HL-60/S4 treated with phorbol 12-myristate 13-acetate at 8.2 ng/mL for 4 days and 3 days (cell line): ENCODE measurements around the gene MAP3K2.

Experiments used
- in situ Hi-C: fragments of 300-500 bp; cut with MboI; formaldehyde crosslinking; loops from 2 replicates; pipeline ENCODE4 v1.15.0; 2022; ENCODE audit warnings: low sequenced_read_pairs

MAP3K2 gene

DNA sequence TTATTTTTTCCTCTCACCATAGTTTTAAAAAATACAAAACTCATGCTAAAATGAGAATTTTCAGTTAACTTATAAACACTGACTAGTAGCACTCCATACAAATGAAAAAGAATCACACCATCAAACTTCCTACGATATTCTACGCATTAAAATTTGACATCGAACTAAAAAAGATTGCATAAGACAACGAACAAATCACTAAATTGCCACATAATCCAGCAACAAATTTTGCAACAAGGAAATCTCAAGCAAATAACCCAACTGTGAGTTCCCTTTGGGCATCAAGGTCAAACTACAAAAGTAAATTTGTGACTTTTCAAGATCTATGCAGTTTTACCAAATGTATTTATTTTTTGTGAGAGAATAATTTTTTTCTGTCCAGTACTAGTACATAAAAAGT lies 1.5 kb downstream of the MAP3K2 start:
- in situ Hi-C loops: no loop called here

DNA sequence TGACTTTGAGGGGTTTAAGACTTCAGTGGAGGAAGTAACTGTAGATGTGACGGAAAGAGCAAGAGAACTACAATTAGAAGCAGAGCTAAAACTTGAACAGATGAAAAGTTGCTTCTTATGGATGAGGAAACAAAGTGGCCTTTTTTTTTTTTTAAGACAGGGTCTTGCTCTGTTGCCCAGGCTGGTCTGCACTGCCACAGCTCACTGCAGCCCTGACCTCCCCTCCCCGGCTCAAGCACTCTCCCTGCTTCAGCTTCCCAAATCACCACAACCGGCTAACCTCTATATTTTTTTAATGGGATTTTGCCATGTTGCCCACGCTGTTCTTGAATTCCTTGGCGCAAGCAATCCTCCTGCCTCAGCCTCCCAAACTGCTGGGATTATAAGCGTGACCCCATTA lies 3.2 kb downstream of the MAP3K2 start:
- in situ Hi-C loops: no loop called here

DNA sequence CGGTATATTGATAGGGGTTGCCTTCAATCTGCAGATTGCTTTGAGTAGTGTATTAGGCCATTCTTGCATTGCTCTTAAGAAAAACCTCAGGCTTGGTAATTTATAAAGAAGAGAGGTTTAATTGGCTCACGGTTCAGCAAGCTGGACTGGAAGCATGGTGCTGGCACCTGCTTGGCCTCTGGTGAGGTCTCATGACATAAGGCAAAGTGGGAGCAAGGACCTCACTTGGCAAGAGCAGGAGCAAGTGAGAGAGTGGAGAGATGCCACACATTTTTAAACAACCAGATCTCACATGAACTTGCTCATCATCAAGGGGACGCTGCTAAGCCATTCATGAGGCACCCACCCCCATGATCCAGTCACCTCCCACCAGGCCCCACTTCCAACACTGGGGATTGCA lies 4.9 kb downstream of the MAP3K2 start:
- in situ Hi-C loops: no loop called here

DNA sequence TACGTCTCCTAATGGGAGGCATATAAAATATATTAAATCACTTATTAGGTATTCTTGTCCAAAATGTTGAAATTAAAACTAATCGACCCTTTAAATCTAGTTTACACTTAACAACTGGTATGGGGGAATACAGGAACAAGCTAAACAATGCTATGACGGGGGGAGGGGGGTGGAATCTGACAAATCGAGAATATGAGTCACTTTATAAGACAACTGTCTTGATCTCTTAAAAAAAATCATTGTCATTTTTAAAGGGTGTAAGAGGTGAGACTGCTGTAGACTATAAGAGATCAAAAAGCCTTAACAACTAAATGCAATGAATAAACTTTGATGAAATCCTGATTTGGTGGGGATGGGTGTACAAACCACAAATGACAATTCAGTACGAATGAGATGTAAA lies 6.0 kb downstream of the MAP3K2 start:
- in situ Hi-C loops: no loop called here

DNA sequence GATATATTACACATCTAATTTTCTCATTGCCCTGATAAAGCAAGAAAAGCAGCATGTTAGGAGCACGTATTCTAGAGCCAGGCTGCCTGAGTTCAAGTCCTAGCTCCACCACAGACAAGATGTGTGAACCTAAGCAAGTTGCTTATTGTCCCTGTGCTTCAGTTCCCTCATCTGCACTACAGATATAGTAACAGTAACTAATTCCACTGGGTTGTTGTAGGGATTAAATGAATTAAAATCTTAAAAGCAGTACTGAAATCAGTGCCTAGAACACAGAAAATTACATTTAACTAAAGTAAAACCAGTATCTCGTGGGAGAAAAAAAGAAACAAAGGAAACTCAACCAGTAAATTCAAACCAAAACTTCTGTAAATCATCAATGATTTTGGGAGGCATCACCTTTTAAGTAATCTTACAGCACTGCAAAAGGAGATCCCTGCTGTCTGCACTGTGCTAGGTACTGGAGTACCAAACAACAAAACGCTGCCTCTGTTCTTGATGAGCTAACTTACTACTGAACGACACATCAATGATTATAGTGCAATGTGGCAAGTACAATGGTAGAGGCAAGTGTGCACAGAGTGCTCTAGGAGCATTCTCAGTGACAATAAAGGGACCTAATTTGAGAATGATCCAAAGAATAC lies 7.9 kb downstream of the MAP3K2 start:
- in situ Hi-C loops: no loop called here

DNA sequence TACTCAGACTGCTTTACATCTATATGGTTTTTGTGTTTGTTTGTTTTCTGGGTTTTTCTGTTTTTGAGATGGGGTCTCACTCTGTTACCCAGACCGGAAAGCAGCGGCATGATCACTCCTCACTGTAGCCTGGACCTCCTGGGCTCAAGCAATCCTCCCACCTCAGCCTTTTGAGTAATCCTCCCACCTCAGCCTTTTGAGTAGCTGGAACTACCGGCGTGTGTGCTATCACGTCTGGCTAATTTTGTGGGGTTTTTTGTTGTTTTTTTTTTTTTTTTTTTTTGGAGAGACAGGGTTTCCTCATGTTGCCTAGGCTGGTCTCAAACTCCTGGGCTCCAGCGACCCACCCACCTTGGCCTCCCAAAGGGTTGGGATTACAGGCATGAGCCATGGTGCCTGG lies 9.1 kb downstream of the MAP3K2 start:
- in situ Hi-C loops: no loop called here

DNA sequence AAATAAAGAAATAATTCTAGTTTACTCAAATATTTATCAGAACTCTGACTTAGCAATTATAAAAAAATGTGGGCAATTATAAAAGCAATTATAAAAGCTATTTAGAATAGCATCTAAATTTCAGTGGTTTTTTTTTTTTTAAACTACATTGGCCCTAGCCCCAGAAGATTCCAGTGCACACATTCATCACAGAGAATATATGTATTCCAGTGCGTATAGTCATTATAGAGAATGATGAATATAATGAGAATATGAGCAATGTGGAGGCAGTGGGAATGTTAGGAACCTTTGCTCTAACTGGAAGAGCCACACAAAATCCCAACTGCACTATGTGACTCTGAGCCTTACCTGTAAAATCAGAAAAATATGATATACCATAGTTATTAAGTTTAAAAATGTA lies 10.5 kb downstream of the MAP3K2 start:
- in situ Hi-C loops: no loop called here

DNA sequence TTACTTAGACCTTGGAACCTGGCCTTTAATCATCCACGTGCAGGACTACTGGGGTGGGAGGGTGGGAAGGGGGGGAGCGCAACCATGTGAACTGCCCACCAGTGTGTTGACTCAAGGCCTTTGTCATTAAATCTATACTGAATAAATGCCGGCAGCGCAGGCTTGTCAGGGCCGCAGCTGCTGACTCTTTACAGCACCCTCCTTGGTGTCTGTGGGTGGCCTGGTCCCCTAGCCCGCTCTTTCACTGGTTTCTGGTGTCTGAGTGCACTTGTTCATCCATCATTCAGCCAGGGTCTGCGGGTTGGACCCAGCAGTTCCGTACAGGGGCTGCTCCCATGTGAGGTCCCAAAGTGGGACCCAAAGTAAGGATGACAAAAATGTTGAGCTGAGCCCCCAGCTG lies 11.5 kb downstream of the MAP3K2 start:
- in situ Hi-C loops: no loop called here

DNA sequence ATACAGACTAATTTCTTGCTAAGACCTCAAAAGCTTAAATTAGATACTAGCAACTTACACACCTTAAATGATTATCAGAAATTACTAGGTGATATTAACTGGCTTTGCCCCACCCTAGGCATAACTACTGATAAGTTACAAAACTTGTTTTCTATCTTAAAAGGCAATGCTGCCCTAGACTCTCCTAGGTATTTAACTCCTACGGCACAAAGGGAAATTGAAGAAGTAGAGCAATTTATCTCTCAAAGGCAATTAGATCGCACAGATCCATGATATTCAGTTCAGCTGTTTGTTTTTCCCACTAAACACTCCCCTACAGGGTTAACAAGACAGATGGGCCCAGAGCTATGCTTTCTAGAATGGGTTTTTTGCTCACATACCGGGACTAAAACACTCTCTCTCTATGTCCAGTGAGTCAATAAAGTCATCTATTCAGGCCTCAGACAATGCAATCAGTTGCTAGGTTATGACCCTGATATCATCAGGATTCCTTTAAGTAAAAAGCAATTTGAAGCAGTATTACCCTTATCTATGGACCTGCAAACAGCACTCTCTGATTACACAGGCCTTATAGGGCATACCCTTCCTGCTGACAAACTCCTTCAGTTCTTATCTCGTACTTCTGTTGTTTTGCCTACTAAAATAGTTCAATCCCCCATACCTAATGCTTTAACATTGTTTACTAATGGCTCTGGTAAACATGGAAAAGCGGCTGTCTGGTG lies 14.3 kb downstream of the MAP3K2 start:
- in situ Hi-C loops: no loop called here

DNA sequence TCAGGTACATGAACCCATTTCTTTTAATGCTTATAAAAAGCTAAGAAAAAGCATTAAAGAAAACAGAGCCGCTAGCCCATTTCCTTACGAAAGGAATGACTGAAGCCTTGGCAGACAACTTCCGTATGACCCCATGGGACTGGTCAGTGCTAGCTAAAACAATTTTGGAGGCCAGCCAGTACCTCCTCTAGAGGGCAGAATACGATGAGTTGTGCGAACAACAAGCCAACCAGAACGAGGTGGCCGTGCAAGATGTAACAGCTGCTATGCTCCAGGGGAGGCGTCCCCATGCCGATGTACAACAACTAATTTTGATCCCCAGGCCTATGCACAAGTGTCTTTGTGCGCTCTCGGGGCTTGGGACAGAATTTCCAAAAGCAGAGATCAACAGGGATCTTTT lies 16.7 kb downstream of the MAP3K2 start:
- in situ Hi-C loops: no loop called here

DNA sequence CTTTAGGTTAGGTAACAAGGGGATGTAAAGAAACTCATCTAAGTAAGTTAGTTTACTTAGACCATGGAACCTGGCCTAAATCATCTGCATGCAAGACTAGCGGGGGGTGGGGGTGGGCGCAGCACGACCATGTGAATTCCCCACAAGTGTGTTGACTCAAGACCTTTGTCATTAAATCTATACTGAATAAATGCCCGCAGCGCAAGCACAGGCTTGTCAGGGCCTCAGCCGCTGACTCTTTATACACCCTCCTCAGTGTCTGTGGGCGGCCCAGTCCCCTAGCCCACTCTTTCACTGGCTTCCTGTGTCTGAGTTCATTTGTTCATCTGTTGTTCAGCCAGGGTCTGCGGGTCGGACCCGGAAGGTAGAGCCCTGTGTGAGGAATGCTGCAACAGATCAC lies 17.8 kb downstream of the MAP3K2 start:
- in situ Hi-C loops: no loop called here

DNA sequence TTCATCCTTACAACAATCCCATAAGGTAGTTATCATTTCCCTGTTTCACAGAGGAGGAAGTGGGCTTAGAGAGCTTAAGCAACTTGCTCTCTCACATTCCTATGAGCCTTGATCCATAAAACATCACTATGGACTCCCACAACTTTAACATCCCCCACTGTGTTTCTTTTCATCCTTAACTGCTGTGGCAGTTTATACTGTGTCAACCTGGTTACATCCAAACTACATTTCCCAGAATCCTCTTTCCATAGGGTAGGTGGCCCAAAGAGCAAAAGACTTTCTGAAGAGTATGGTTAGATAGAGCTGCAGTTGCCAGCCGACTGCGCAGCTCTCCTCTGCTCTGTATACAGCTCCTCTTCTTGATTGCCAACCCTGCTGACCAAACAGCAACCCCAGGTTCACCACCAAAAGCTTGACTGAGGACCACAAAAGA lies 22.5 kb downstream of the MAP3K2 start:
- in situ Hi-C loops: no loop called here

DNA sequence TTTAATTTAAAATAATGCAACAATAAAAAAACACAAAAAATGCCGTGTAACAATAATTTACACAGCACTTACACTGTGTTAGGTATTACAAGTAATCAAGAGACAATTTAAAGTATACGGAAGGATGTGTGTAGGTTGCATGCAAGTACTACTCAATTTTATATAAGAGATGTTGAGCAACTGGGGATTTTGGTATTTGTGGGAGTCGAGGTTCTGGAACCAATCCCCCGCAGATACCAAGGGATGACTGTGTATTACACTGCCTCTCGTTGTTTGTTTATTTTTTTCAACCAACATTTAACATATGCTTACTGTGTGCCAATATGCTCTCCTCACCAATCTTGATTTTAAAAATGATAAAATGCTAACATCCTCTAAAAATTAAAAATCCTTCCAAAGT lies 24.8 kb downstream of the MAP3K2 start:
- in situ Hi-C loops: no loop called here

DNA sequence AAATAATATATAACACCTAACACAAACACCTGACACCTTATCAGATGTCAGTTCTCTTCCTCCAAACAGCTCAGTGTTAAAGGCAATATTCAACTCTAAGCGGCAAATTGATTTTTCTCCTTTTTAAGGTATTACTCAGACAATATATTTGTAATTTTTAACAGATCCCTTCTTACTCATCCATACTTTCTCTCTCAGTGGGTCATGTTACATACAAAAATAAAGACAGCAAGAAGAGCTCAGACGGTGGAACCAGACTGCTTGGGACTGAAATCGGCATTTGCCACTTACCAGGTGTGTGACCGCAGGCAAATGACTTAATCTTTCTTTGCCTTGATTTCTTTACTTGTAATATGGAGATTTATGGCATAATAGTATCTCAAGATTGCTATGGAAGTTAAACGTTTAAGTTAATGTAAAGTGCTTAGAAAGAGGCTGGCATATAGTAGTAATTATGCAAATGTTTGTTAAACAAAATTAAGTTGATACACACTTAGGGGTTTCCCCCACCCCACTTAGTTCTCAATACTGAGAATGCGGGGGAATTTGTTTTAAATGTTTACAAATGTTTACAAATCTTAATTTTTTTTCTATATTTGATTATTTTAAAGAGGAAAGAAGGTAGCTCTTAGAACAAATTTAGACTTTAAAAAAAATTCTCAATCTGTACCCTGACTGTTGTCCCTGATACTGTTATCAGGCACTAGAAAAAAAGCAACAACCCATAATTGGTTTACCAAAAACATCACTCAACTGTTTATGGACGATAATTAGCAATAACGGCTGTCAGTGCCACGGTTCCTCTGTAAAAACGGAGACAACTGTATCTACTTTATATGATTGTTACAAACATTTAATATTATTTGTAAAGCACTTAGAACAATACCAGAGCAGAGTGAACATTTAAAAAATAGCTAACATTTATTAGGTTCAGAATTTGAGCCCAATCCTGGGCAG lies 25.6 kb downstream of the MAP3K2 start:
- in situ Hi-C loops: no loop called here

DNA sequence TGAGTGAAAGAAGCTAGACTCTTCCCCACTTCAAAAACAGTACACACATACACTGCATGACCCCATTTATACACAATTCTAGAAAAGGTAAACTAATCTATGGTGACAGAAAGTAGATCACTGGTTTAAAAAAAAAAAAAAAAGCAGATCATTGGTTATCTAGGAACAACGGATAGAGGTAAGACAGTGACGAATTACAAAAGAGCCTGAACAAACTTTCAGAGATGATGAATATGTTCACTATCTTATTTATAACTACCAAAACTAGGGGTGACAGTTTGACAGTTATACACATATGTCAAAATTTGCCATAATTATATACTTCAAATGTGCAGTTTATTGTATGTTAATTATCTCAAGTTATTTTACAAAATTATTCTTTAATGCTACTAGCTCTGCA lies 27.5 kb downstream of the MAP3K2 start:
- in situ Hi-C loops: no loop called here

DNA sequence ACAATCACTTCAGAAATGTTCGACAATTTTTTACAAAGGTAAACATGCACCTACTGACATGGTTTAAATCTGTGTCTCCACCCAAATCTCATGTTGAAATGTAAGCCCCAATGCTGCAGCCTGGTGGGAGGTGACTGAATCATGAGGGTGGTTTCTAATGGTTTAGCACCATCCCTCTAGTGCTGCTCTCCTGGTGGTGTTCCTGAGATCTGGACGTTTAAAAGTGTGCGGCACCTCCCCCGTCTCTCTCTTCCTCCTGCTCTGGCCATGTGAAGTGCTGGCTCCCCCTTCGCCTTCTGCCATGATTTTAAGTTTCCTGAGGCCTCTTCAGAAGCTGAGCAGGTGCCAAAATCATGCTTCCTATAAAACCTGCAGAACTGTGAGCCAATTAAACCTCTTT lies 28.3 kb downstream of the MAP3K2 start:
- in situ Hi-C loops: no loop called here

DNA sequence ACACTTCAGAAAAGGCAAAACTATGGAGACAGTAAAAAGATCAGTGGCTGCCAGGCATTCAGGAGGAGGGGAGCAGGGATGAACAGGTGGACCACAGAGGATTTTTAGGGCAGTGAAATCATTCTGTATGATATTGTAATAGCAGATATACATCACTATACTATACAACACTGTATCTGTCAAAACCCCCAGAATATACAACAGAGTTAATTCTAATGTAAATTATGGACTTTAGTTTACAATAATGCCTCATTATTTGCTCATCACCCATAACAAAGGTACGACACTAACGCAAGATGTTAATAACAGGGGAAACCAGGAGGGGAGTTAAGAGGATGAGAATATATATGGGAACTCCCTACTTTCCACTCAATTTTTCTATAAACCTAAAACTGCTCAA lies 28.8 kb downstream of the MAP3K2 start:
- in situ Hi-C loops: no loop called here

DNA sequence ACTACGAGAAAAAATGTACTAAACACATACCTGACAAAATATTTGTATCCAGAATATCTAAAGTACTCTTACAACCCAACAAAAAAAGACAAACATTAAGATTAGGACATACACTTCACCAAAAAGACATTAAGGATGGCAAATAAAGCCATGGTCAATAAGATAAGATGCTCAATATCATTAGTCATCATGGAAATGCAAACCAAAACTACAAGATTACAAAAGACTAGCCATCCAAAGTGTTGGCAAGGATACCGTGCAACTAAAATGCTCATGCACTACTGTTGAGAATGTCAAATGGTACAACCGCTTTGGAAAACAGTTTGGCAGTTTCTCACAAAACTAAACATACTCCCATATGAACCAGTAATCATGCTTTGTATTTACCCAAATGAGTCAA lies 29.7 kb downstream of the MAP3K2 start:
- in situ Hi-C loops: no loop called here

DNA sequence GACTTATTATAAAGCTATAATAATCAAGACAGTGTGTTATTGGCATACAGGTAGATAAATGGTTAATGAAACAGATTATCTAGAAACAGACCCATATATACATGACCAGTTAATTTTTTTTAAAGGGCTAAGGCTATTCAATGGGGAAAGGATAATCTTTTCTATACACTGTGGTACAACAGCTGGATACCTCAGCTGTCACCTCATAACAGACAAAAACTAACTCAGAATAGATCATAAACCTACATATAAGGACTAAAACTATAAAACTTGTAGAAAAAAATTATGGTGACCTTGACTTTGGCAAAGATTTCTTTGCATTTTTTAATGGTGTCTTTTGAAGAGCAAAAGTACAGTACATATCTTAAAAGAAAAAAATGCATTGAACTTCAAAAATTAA lies 30.2 kb downstream of the MAP3K2 start:
- in situ Hi-C loops: no loop called here

DNA sequence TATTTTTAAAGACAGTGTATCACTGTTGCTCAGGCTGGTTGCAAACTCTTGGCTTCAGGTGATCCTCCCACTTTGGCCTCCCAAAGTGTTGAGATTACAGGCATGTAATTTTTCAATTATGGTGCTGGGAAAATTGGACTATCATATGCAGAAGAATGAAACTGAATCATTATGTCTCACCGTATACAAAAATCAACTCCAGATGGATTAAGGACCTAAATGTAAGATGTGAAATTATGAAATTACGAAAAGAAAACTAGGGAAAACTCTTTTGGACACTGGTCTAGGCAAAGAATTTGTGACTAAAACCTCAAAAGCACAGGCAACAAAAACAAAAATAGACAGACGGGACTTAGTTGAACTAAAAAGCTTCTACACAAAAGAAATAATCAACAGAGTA lies 31.2 kb downstream of the MAP3K2 start:
- in situ Hi-C loops: no loop called here

DNA sequence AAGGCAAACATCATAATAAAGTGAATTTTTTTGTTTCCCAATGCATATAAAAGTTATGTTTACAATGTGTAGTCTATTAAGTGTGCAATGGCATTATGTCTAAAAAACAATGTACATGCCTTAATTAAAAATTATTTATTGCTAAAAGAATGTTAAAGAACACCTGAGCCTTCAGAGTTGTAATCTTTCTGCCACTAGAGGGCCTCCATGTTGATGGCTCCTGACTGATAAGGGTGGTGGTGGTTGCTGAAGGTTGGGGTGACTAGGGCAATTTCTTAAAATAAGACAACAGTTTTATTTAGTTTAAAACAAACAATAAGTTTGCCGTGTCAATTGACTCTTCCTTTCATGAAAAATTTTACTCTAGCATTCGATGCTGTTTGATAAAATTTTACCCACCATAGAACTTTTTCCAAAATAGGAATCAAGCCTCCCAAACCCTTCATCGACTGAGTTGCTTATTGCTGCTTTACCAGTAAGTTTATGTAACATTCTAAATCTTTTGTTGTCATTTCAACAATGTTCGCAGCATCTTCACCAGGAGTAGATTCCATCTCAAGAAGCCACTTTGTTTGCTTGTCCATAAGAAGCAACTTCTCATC lies 32.3 kb downstream of the MAP3K2 start:
- in situ Hi-C loops: no loop called here
